GM21515 (cell line): ENCODE results near the gene OGT.
A peak's percentile ranks its signal among the peaks of the same experiment; 100 is the strongest.
"Not testable (repeated sequence)": the region's sequence is repeated elsewhere in the genome, so short reads cannot be mapped to it uniquely, and the experiment has no call there.

Experiments used
- ATAC-seq: cut with Tn5 transposase; IDR thresholded peaks from one replicate; pipeline ENCODE4 v1.9.1; 2021; ENCODE audit not compliant: unreplicated experiment

OGT gene

GRCh38 chrX:71537743-71538142, 4.8 kb downstream of the OGT start:
- no peak for ATAC-seq

DNA sequence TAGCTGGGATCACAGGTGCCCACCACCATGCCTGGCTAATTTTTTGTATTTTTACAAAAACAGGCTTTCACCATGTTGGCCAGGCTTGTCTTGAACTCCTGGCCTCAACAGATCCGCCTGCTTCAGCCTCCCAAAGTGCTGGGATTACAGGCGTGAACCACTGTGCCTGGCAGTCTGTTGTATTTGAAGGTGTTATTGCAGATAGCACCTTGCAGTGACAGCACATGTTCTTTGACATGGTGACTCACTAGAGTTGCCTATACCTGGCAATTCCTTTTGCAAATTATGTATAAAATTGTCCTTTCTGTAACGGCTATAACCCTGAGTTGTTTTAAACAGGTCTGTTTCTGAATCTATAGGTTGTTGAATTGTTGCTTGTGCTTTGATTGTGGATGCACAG, 7.9 kb downstream of the OGT start:
- ATAC-seq, result peak; percentile 22

- ATAC-seq, result peak; percentile 89
These were observed 8.5 kb downstream of the OGT start for GRCh38 chrX:71541210-71542022.

- ATAC-seq, result no peak
These were observed 9.5 kb downstream of the OGT start for GRCh38 chrX:71542411-71542810.

DNA sequence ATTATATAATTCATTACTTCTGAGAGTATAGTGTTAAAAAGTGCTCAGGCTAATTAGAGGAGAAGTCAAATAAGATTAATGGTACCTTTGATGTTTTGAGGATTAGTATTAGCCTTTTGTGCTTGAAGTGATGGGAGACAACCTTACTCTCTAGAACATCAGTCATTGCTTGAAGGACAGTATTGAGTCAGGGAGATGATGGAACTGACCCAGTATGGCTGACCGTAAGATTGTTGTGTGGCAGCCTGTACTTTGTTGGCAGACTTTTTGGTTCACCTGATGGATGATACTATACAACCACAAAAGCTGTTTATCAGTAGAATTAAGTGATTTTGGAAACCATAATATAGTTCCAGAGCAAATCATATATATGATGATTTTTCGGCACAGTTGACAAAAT, 9.9 kb downstream of the OGT start:
- no peak for ATAC-seq

DNA sequence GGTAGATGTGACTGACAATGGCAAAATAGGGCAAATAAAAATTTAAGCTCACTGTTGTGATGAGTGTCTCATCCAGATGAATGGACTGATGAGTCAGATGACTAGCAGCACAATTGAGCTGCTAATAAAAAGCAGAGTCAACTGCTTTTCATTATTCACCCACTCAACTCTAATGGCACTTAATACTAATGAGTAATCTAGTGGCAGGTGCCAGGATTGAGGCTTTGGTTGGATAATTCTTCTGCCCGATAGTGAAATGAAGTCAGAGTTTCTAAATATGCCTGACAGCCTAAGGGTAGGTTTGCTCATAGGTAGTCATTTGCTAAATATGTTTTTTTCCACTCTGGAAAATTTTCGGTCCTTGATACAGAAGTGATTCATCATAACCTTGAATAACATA, 10.4 kb downstream of the OGT start:
- ATAC-seq, result no peak

- ATAC-seq, result no peak
These were observed 12.5 kb downstream of the OGT start for GRCh38 chrX:71545364-71545763.

- ATAC-seq, result no peak
These were observed 14.0 kb downstream of the OGT start for GRCh38 chrX:71546879-71547278.

GRCh38 chrX:71547339-71547738, 14.4 kb downstream of the OGT start:
- ATAC-seq, result no peak

DNA sequence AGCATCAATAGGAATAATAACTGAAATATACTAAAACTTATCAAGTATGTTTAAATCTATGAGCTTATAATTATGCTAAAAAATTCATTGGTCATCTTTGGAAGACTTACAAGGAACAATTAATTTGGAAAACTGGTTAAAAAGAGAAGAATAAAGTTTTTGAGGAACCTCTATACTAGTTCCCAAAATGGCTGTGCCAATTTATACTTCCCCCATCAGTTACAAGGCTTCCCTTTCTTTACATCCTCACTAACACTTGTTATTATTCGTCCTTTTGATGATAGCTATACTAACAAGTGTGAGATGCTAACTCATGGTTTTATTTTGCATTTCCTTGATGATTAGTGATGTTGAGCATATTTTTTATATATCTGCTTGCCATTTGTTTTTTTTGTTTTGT, 17.1 kb downstream of the OGT start:
- no peak for ATAC-seq

DNA sequence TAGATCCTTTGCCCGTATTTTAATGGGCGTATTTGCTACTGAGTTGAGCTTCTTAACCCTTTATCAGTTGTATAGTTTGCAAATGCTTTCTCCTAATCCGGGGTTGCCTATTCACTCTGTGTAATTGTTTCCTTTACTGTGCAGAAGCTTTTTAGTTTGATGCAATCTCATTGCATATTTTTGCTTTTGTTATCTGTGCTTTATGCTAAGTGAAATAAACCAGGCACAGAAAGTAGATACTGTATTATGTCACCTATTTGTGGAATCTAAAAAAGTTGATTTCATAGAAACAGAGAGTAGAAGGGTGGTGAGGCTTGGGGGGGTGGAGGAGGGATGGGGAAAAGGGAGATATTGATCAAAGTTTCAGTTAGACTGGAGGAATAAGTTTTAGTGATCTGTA, 17.7 kb downstream of the OGT start:
- ATAC-seq, result no peak

GRCh38 chrX:71556036-71556435, 23.1 kb downstream of the OGT start:
- no peak for ATAC-seq

GRCh38 chrX:71558920-71559319, 26.0 kb downstream of the OGT start:
- no peak for ATAC-seq

- not testable (repeated sequence) for ATAC-seq
These were observed 26.9 kb downstream of the OGT start for GRCh38 chrX:71559773-71560172.

GRCh38 chrX:71563921-71564320, 31.0 kb downstream of the OGT start:
- no peak for ATAC-seq

GRCh38 chrX:71565474-71566041, 32.7 kb downstream of the OGT start:
- ATAC-seq, result no peak

DNA sequence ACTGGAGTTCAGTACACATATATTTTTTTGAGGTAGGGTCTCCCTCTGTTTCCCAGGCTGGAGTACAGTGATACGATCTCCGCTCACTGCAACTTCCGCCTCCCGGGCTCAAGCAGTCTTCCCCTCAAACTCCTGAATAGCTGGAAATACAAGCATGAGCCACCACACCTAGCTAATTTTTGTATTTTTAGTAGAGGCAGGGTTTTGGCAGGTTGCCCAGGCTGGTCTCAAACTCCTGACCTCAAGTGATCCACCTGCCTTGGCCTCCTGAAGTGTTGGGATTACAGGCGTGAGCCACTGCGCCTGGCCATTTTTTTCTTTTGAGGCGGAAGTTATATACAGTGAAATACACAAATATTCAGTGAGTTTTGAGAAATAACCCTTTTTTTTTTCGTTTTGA, 38.5 kb downstream of the OGT start:
- ATAC-seq, result not testable (repeated sequence)

DNA sequence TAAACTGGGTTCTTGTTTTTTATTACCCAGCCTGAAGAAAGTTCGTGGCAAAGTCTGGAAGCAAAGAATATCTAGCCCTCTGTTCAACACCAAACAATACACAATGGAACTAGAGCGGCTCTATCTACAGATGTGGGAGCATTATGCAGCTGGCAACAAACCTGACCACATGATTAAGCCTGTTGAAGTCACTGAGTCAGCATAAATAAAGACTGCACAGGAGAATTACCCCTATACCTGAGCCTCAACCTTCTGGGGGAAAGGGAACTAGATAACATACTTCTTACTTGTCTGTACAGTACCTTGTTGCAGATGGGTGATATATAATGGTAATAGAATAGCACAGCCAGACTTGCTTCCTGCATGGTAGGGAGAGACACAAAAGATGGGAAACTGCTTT, 40.7 kb downstream of the OGT start:
- no peak for ATAC-seq

- no peak for ATAC-seq
These were observed 44.8 kb downstream of the OGT start for GRCh38 chrX:71577682-71578081.

DNA sequence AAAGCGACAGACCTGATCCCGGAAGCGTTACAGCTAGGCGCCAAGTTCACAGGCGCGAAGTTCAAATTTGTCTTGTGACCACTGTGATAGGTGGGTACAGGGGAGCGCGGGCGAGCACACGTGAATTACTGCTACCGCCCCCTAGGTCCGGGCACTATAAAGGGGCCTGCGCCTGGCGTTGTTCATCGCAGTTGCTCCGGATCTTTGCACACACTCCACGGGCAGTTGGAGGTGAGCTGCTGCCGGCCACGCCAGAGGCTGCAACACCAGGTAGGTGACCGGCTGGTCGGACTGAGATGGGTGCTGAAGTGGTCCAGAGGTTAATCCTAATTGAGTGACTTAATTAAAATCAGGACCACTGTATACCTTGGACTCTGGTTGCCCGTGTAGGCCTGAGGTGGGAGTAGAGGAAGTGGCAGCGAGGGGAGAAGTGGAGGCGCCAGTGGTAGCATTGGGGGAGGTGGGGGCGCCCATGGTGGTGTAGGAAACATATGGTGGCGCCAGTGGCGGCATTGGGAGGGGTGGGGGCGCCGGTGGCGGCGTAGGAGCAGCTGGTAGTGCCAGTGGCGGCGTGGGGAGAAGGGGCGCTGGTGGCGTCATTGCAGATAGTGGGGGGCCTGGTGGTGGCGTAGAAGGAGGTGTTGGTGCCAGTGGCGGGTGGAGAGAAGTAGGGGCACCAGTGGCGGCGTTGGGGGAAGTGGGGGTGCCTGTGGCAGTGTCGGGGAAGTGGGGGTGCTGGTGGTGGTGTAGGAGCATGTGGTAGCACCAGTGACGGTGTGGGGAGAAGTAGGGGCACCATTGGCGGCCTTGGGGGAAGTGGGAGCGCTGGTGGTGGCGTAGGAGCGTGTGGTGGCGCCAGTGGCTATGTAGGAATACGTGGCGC, 45.6 kb downstream of the OGT start, which contains the start of gene GCNA:
Gene GCNA (plus strand): TSS at position 185 of the 883 bp plus-strand sequence. CDS start 2,385 bp downstream, outside the sequence.
- no peak for ATAC-seq

DNA sequence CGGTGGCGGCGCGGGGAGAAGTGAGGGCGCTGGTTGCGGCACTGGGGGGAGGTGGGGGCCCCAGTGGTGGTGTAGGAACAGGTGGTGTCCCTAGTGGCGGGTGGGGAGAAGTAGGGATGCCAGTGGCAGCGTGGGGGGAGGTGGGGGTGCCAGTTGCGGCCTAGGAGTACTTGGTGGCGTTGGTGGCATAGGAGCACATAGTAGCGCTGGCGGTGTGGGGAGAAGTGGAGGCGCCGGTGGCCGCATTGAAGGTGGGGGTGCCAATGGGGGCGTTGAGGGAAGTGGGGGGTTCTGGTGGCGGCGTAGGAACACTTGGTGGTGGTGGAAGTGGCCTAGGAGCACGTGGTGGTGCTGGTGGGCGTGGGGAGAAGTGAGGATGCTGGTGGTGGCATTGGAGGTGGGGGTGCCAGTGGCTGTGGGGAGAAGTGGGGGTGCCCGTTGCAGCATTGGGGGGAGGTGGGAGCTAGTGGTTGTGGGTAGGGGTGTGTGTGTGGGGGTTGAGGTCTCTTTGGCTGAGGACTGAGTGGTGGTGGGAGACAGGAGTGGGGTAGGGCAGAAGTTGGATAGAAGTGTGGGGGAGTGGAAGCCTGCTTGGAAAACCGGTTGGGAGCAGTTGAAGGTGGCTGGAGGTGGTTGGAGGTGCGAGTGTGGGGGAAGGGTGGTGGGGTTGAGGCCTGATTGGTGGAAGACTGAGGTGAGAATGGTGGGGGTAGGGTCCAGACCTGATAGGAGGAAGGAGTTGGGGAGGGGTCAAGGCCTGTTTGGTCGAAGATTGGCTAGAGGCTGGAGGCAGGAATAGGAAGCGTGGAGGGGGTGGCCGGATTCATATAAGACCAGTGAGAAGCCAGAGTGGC, 46.5 kb downstream of the OGT start:
- ATAC-seq, result no peak
